Stimulated activated CD8-positive, alpha-beta memory T cell treated with anti-CD3 and anti-CD28 coated beads, Interleukin-15, amount 100 ng/mL, for 24 hours (primary cell): ENCODE measurements around the gene TWIST2.

Source experiments
- DNase-seq: peaks from one replicate; pipeline ENCODE4 v3.0.0-alpha.2; 2020; ENCODE audit warnings: low read depth

The TWIST2 gene

GRCh38 chr2:238956676-238957075 lies 108.8 kb downstream of the TWIST2 start:
- DNase-seq, result no peak
